ENCODE results near the gene KRT77.
A peak's percentile ranks its signal among the peaks of the same experiment; 100 is the strongest.

Gene KRT77

DNA sequence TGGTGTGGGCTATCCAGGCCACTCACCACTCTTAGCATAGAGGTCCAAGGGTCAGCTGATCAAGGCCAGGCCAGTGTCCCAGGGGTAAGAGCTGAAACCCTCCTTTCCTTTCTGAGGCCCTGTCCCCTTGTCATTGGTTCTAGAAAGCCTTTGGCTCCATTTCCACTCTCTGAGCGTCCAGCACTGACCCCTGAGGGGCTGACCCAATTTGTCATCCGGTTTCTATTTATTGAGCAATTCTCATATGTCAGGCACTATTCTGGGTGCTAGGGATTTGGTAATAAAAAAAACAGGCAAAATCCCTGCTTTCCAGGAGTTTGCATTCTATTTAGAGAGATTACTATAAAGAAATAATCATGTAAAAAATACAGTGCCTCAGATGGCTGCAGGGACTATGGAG lies 3.4 kb downstream of the KRT77 start:
- H2BK5ac ChIP-seq (ENCODE audit: low read length): no peak overlapping the region

DNA sequence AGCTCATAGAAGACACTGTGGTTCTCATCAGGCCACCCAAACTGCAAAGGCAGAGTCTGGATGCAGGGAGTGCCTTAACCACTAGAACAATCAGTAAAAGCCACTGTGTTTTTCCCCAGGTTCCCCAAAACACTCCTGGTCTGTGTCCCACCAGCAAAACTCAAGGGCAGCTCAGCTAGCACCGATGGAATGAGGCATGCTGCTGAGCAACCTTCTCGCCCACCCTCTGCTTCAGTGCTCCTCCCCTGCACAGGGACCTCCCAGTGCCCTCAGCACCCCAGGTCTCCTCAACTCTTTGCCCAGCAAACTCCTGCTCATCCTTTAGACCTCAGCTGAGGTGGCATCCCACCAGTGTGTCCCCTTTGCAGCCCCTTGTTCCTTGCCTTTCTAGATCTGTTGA lies 4.0 kb downstream of the KRT77 start:
- Histone ChIP-seq H3K4me1 (ENCODE audit: control insufficient read depth in 2 of 2, insufficient read depth in 1 of 2, low read depth in 1 of 2, low read length in 2 of 2) (peaks cover 0 to 5% of the 10 kb centered on the region in 2 donors), H3K14ac (ENCODE audit: low read length) (no peak overlapping the region), H3K9ac (ENCODE audit: low read depth, low read length, poor library complexity) (no peak overlapping the region), H2BK5ac (ENCODE audit: low read length) (no peak overlapping the region), H3K4me3 (ENCODE audit: low read length in 2 of 2) (no peak overlapping the region), H2AFZ (ENCODE audit: low read length) (no peak overlapping the region), H2AK5ac (ENCODE audit: low read depth, low read length) (peak overlapping the region; percentile 26), H3K27ac (replicated peaks; ENCODE audit: low read length) (no peak overlapping the region), H2BK120ac (ENCODE audit: low read depth, low read length) (no peak overlapping the region), H3K4me2 (ENCODE audit: insufficient read depth, low read length, poor library complexity, severe bottlenecking) (no peak overlapping the region), H3K36me3 (replicated peaks in 1 of 2; ENCODE audit: control insufficient read depth in 2 of 2, insufficient read depth in 2 of 2, low read length in 2 of 2) (no peaks in the 10 kb centered on the region), H3K4ac (ENCODE audit: low read length) (no peak overlapping the region), H4K91ac (ENCODE audit: low read depth, low read length, poor library complexity) (no peak overlapping the region), H4K8ac (ENCODE audit: low read depth, low read length) (no peak overlapping the region), H3K18ac (ENCODE audit: low read length) (no peak overlapping the region), H3K23ac (ENCODE audit: low read depth, low read length, poor library complexity) (no peak overlapping the region), H3K27me3 (ENCODE audit: control insufficient read depth in 3 of 3, insufficient read depth in 3 of 3, low read depth in 1 of 3, low read length in 3 of 3) (no peaks in the 10 kb centered on the region), H2BK15ac (ENCODE audit: low read length) (no peak overlapping the region), H3K79me1 (ENCODE audit: low read depth, low read length) (no peaks in the 10 kb centered on the region), H2BK12ac (ENCODE audit: low read length) (no peak overlapping the region), H3K9me3 (replicated peaks in 1 of 2; ENCODE audit: control insufficient read depth in 2 of 2, insufficient read depth in 1 of 2, low read depth in 1 of 2, low read length in 2 of 2) (no peaks in the 10 kb centered on the region)
- no peak for DNase-seq (ENCODE audit: low spot score)
- no CpG with 5 or more reads among the region's 2 CpGs for WGBS, 2 donors (ENCODE audit: extremely low coverage in 2 of 2, insufficient read length in 2 of 2, insufficient replicate concordance in 1 of 2)

More for the DNA sequence above, 3.4 kb downstream of the KRT77 start:
- Histone ChIP-seq H2BK120ac (ENCODE audit: low read depth, low read length) (no peak overlapping the region), H3K18ac (ENCODE audit: low read length) (no peak overlapping the region), H3K79me1 (ENCODE audit: low read depth, low read length) (no peaks in the 10 kb centered on the region), H3K9me3 (replicated peaks in 1 of 2; ENCODE audit: control insufficient read depth in 2 of 2, insufficient read depth in 1 of 2, low read depth in 1 of 2, low read length in 2 of 2) (no peaks in the 10 kb centered on the region), H3K27me3 (ENCODE audit: control insufficient read depth in 3 of 3, insufficient read depth in 3 of 3, low read depth in 1 of 3, low read length in 3 of 3) (no peaks in the 10 kb centered on the region), H4K91ac (ENCODE audit: low read depth, low read length, poor library complexity) (no peak overlapping the region), H2AFZ (ENCODE audit: low read length) (no peak overlapping the region), H2AK5ac (ENCODE audit: low read depth, low read length) (no peak overlapping the region), H3K27ac (replicated peaks; ENCODE audit: low read length) (no peak overlapping the region), H2BK15ac (ENCODE audit: low read length) (no peak overlapping the region), H3K4me3 (ENCODE audit: low read length in 2 of 2) (no peak overlapping the region), H4K8ac (ENCODE audit: low read depth, low read length) (no peak overlapping the region), H2BK12ac (ENCODE audit: low read length) (no peak overlapping the region), H3K4me1 (ENCODE audit: control insufficient read depth in 2 of 2, insufficient read depth in 1 of 2, low read depth in 1 of 2, low read length in 2 of 2) (peaks cover 0 to 5% of the 10 kb centered on the region in 2 donors), H3K14ac (ENCODE audit: low read length) (no peak overlapping the region), H3K36me3 (replicated peaks in 1 of 2; ENCODE audit: control insufficient read depth in 2 of 2, insufficient read depth in 2 of 2, low read length in 2 of 2) (no peaks in the 10 kb centered on the region), H3K4ac (ENCODE audit: low read length) (no peak overlapping the region), H3K9ac (ENCODE audit: low read depth, low read length, poor library complexity) (no peak overlapping the region), H3K4me2 (ENCODE audit: insufficient read depth, low read length, poor library complexity, severe bottlenecking) (no peak overlapping the region), H3K23ac (ENCODE audit: low read depth, low read length, poor library complexity) (no peak overlapping the region)
- no CpG with 5 or more reads among the region's 2 CpGs for WGBS, 2 donors (ENCODE audit: extremely low coverage in 2 of 2, insufficient read length in 2 of 2, insufficient replicate concordance in 1 of 2)
- DNase-seq (ENCODE audit: low spot score): no peak

- Histone ChIP-seq H3K4me1 (ENCODE audit: control insufficient read depth in 2 of 2, insufficient read depth in 1 of 2, low read depth in 1 of 2, low read length in 2 of 2) (peaks cover 0 to 5% of the 10 kb centered on the region in 2 donors), H4K91ac (ENCODE audit: low read depth, low read length, poor library complexity) (no peak overlapping the region), H2BK5ac (ENCODE audit: low read length) (no peak overlapping the region), H2BK12ac (ENCODE audit: low read length) (no peak overlapping the region), H2BK120ac (ENCODE audit: low read depth, low read length) (no peak overlapping the region), H3K14ac (ENCODE audit: low read length) (no peak overlapping the region), H3K9me3 (replicated peaks in 1 of 2; ENCODE audit: control insufficient read depth in 2 of 2, insufficient read depth in 1 of 2, low read depth in 1 of 2, low read length in 2 of 2) (no peaks in the 10 kb centered on the region), H4K8ac (ENCODE audit: low read depth, low read length) (no peak overlapping the region), H2AK5ac (ENCODE audit: low read depth, low read length) (no peak overlapping the region), H3K27ac (replicated peaks; ENCODE audit: low read length) (no peak overlapping the region), H3K18ac (ENCODE audit: low read length) (peak overlapping the region; percentile 29), H2AFZ (ENCODE audit: low read length) (no peak overlapping the region), H3K4me2 (ENCODE audit: insufficient read depth, low read length, poor library complexity, severe bottlenecking) (no peak overlapping the region), H3K79me1 (ENCODE audit: low read depth, low read length) (no peaks in the 10 kb centered on the region), H3K36me3 (replicated peaks in 1 of 2; ENCODE audit: control insufficient read depth in 2 of 2, insufficient read depth in 2 of 2, low read length in 2 of 2) (no peaks in the 10 kb centered on the region), H3K9ac (ENCODE audit: low read depth, low read length, poor library complexity) (no peak overlapping the region), H3K23ac (ENCODE audit: low read depth, low read length, poor library complexity) (no peak overlapping the region), H3K4me3 (ENCODE audit: low read length in 2 of 2) (no peak overlapping the region), H3K27me3 (ENCODE audit: control insufficient read depth in 3 of 3, insufficient read depth in 3 of 3, low read depth in 1 of 3, low read length in 3 of 3) (no peaks in the 10 kb centered on the region), H3K4ac (ENCODE audit: low read length) (no peak overlapping the region), H2BK15ac (ENCODE audit: low read length) (no peak overlapping the region)
- DNase-seq (ENCODE audit: low spot score): no peak
- WGBS, 2 donors (ENCODE audit: extremely low coverage in 2 of 2, insufficient read length in 2 of 2, insufficient replicate concordance in 1 of 2): no CpG with 5 or more reads among the region's 11 CpGs
These were observed 4.5 kb downstream of the KRT77 start for GRCh38 chr12:52698651-52699340.

DNA sequence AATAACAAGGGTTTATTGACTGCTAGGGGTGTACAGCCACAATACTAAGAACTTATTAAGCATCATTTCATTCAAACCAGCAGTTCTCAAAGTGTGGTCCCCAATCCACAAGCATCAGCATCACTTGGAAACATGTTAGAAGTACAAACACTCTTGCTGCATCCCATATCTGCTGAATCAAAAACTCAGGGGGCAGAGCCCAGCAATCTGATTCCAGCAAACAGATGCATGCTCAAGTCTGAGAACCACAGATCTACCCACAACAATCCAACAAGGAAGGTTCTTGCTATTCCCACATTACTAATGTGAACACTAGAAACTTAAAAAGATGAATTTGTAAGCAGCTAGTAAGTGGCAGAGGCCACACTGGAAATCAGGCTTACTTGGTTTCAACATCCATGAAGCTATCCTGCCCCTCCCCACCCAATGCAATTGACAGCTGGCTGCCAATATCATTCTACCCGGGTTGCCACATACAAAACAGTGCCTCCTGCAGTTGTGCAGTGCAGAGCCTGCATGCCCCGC lies 6.2 kb downstream of the KRT77 start:
- Histone ChIP-seq H2AK5ac (ENCODE audit: low read depth, low read length) (no peak overlapping the region), H3K4me2 (ENCODE audit: insufficient read depth, low read length, poor library complexity, severe bottlenecking) (no peak overlapping the region), H3K9me3 (replicated peaks in 1 of 2; ENCODE audit: control insufficient read depth in 2 of 2, insufficient read depth in 1 of 2, low read depth in 1 of 2, low read length in 2 of 2) (no peaks in the 10 kb centered on the region), H2BK12ac (ENCODE audit: low read length) (no peak overlapping the region), H3K4me3 (ENCODE audit: low read length in 2 of 2) (no peak overlapping the region), H3K79me1 (ENCODE audit: low read depth, low read length) (no peaks in the 10 kb centered on the region), H3K14ac (ENCODE audit: low read length) (no peak overlapping the region), H4K8ac (ENCODE audit: low read depth, low read length) (no peak overlapping the region), H3K36me3 (replicated peaks in 1 of 2; ENCODE audit: control insufficient read depth in 2 of 2, insufficient read depth in 2 of 2, low read length in 2 of 2) (no peaks in the 10 kb centered on the region), H3K27me3 (ENCODE audit: control insufficient read depth in 3 of 3, insufficient read depth in 3 of 3, low read depth in 1 of 3, low read length in 3 of 3) (peaks cover 0 to 14% (median 0%) of the 10 kb centered on the region in 3 experiments), H2BK120ac (ENCODE audit: low read depth, low read length) (no peak overlapping the region), H2AFZ (ENCODE audit: low read length) (no peak overlapping the region), H4K91ac (ENCODE audit: low read depth, low read length, poor library complexity) (no peak overlapping the region), H3K18ac (ENCODE audit: low read length) (no peak overlapping the region), H3K9ac (ENCODE audit: low read depth, low read length, poor library complexity) (no peak overlapping the region), H3K4me1 (ENCODE audit: control insufficient read depth in 2 of 2, insufficient read depth in 1 of 2, low read depth in 1 of 2, low read length in 2 of 2) (peaks cover 0 to 9% of the 10 kb centered on the region in 2 donors), H2BK5ac (ENCODE audit: low read length) (peak overlapping the region; percentile 67), H3K23ac (ENCODE audit: low read depth, low read length, poor library complexity) (no peak overlapping the region), H3K4ac (ENCODE audit: low read length) (no peak overlapping the region), H3K27ac (replicated peaks; ENCODE audit: low read length) (no peak overlapping the region), H2BK15ac (ENCODE audit: low read length) (no peak overlapping the region)
- no peak for DNase-seq (ENCODE audit: low spot score)
- no CpG with 5 or more reads among the region's 2 CpGs for WGBS, 2 donors (ENCODE audit: extremely low coverage in 2 of 2, insufficient read length in 2 of 2, insufficient replicate concordance in 1 of 2)

Measured in neuronal stem cell (in vitro differentiated cells).